ENCODE data around the gene RACGAP1. TPM values are rescaled to one million over a fixed set of nuclear protein-coding genes. Genes with fewer than 3 reads are reported as not detected.
A peak's percentile ranks its signal among the peaks of the same experiment; 100 is the strongest.

Gene RACGAP1
- total and polyA plus RNA-seq, 4 experiments from 2014 or later, result 8.5 to 14.7 (median 11.1) TPM

GRCh38 chr12:49970658-49971057, 54.6 kb downstream of the RACGAP1 start:
- Mint-ChIP-seq H3K27ac (no peak overlapping the region), H3K9me3 (no peaks in the 10 kb centered on the region), H3K27me3 (peaks cover 9 to 13% of the 10 kb centered on the region in 2 donors), H3K36me3 (no peaks in the 10 kb centered on the region), H3K4me3 (no peak overlapping the region), H3K4me1 (peaks cover 1 to 7% (median 4%) of the 10 kb centered on the region in 4 donors)
- H3K36me3 ChIP-seq (ENCODE audit: insufficient read depth, low read length), result no peaks in the 10 kb centered on the region
- intact Hi-C loops (cut with micrococcal nuclease), result no loop called here
- no peak overlapping the region for H3K4me3 ChIP-seq (ENCODE audit: low read length in 2 of 2)
- no peaks in the 10 kb centered on the region for H3K9me3 ChIP-seq (ENCODE audit: control insufficient read depth in 1 of 2, low read length in 2 of 2)
- H3K27me3 ChIP-seq (ENCODE audit: insufficient read depth, low read length), result peaks cover 9% of the 10 kb centered on the region
- H3K4me1 ChIP-seq (ENCODE audit: insufficient read depth, low read length), result peaks cover 10% of the 10 kb centered on the region
- POLR2A ChIA-PET (ENCODE audit: partially characterized antibody), result interaction anchor here (0.5 kb wide), 1 partner anchor 55 kb away, joined by 3 read pairs; the partner anchor contains the start of gene RACGAP1
- no peak for DNase-seq
- no peak overlapping the region for H3K27ac ChIP-seq (ENCODE audit: low read depth, low read length)
- CTCF ChIA-PET (ENCODE audit: partially characterized antibody), result no interaction called here

GRCh38 chr12:49969651-49970429, 55.5 kb downstream of the RACGAP1 start:
- no peaks in the 10 kb centered on the region for H3K36me3 ChIP-seq (ENCODE audit: insufficient read depth, low read length)
- no peak overlapping the region for H3K27ac ChIP-seq (ENCODE audit: low read depth, low read length)
- no peak for DNase-seq
- Mint-ChIP-seq H3K9me3 (no peaks in the 10 kb centered on the region), H3K4me3 (no peak overlapping the region), H3K36me3 (no peaks in the 10 kb centered on the region), H3K27ac (no peak overlapping the region), H3K4me1 (peaks cover 1 to 7% (median 4%) of the 10 kb centered on the region in 4 donors), H3K27me3 (peaks cover 11 to 16% of the 10 kb centered on the region in 2 donors)
- H3K27me3 ChIP-seq (ENCODE audit: insufficient read depth, low read length), result peaks cover 9% of the 10 kb centered on the region
- H3K4me3 ChIP-seq (ENCODE audit: low read length in 2 of 2), result no peak overlapping the region
- H3K9me3 ChIP-seq (ENCODE audit: control insufficient read depth in 1 of 2, low read length in 2 of 2), result no peaks in the 10 kb centered on the region
- ChIA-PET CTCF (ENCODE audit: partially characterized antibody) (interaction anchor here (3.5 to 6.2 kb wide), 5 partner anchors 11 to 89 kb away, joined by 17 to 75 read pairs (median 44); no protein-coding TSS in a partner anchor), POLR2A (ENCODE audit: partially characterized antibody) (no interaction called here)
- peaks cover 10% of the 10 kb centered on the region for H3K4me1 ChIP-seq (ENCODE audit: insufficient read depth, low read length)
- intact Hi-C loops (cut with micrococcal nuclease), result loop anchor here (10.0 kb wide), 1 partner anchor 215 kb away; no protein-coding TSS in a partner anchor

- H3K27ac Mint-ChIP-seq, result peak overlapping the region in 1 of 7 donors; percentile 16
- H3K9me3 Mint-ChIP-seq, result no peaks in the 10 kb centered on the region
- ChIA-PET CTCF (ENCODE audit: partially characterized antibody) (interaction anchor here (1.5 to 6.2 kb wide), 6 partner anchors 10 to 102 kb away, joined by 3 to 75 read pairs (median 38); no protein-coding TSS in a partner anchor), POLR2A (ENCODE audit: partially characterized antibody) (no interaction called here)
- Histone ChIP-seq H3K9me3 (ENCODE audit: control insufficient read depth in 1 of 2, low read length in 2 of 2) (no peaks in the 10 kb centered on the region), H3K4me1 (ENCODE audit: insufficient read depth, low read length) (peaks cover 10% of the 10 kb centered on the region), H3K4me3 (ENCODE audit: low read length in 2 of 2) (no peak overlapping the region), H3K27ac (ENCODE audit: low read depth, low read length) (no peak overlapping the region), H3K27me3 (ENCODE audit: insufficient read depth, low read length) (peaks cover 15% of the 10 kb centered on the region), H3K36me3 (ENCODE audit: insufficient read depth, low read length) (no peaks in the 10 kb centered on the region)
- no peak for DNase-seq
- H3K4me1 Mint-ChIP-seq, result peaks cover 1 to 7% (median 4%) of the 10 kb centered on the region in 4 donors
- peaks cover 15 to 24% of the 10 kb centered on the region in 2 donors for H3K27me3 Mint-ChIP-seq
- intact Hi-C loops (cut with micrococcal nuclease), result loop anchor here (10.0 kb wide), 1 partner anchor 216 kb away; no protein-coding TSS in a partner anchor
- no peak overlapping the region for H3K4me3 Mint-ChIP-seq
- H3K36me3 Mint-ChIP-seq, result no peaks in the 10 kb centered on the region
These were observed 56.3 kb downstream of the RACGAP1 start for GRCh38 chr12:49969027-49969426.

- no peak for DNase-seq
- intact Hi-C loops (cut with micrococcal nuclease), result loop anchor here (10.0 kb wide), 1 partner anchor 216 kb away; no protein-coding TSS in a partner anchor
- H3K4me3 Mint-ChIP-seq, result peak overlapping the region in 3 of 8 donors; percentile 30 to 44 (median 39)
- Histone ChIP-seq H3K4me1 (ENCODE audit: insufficient read depth, low read length) (peaks cover 10% of the 10 kb centered on the region), H3K9me3 (ENCODE audit: control insufficient read depth in 1 of 2, low read length in 2 of 2) (no peaks in the 10 kb centered on the region), H3K27me3 (ENCODE audit: insufficient read depth, low read length) (peaks cover 15% of the 10 kb centered on the region), H3K27ac (ENCODE audit: low read depth, low read length) (no peak overlapping the region), H3K36me3 (ENCODE audit: insufficient read depth, low read length) (no peaks in the 10 kb centered on the region), H3K4me3 (ENCODE audit: low read length in 2 of 2) (no peak overlapping the region)
- CTCF ChIA-PET (ENCODE audit: partially characterized antibody), result interaction anchor here (1.5 to 6.2 kb wide), 14 partner anchors 8 to 102 kb away, joined by 3 to 75 read pairs (median 17); no protein-coding TSS in a partner anchor
- POLR2A ChIA-PET (ENCODE audit: partially characterized antibody), result no interaction called here
- H3K4me1 Mint-ChIP-seq, result peaks cover 1 to 7% (median 4%) of the 10 kb centered on the region in 4 donors
- H3K27ac Mint-ChIP-seq, result peak overlapping the region in 1 of 7 donors; percentile 16
- peaks cover 15 to 29% of the 10 kb centered on the region in 2 donors for H3K27me3 Mint-ChIP-seq
- H3K9me3 Mint-ChIP-seq, result no peaks in the 10 kb centered on the region
- no peaks in the 10 kb centered on the region for H3K36me3 Mint-ChIP-seq
These were observed 56.8 kb downstream of the RACGAP1 start for GRCh38 chr12:49968471-49968870.

GRCh38 chr12:49967777-49968250, 57.5 kb downstream of the RACGAP1 start:
- H3K27ac Mint-ChIP-seq, result no peak overlapping the region
- no peak overlapping the region for H3K27ac ChIP-seq (ENCODE audit: low read depth, low read length)
- ChIA-PET CTCF (ENCODE audit: partially characterized antibody) (interaction anchor here (1.0 to 6.2 kb wide), 36 partner anchors 9 to 162 kb away, joined by 3 to 75 read pairs (median 6); partner anchors contain the start of genes AQP2 and RACGAP1), POLR2A (ENCODE audit: partially characterized antibody) (interaction anchor here (1.0 to 1.4 kb wide), 3 partner anchors 25 to 88 kb away, joined by 4 to 6 read pairs (median 4); partner anchors contain the start of gene RACGAP1)
- H3K4me1 Mint-ChIP-seq, result peaks cover 1 to 7% (median 4%) of the 10 kb centered on the region in 4 donors
- H3K36me3 ChIP-seq (ENCODE audit: insufficient read depth, low read length), result no peaks in the 10 kb centered on the region
- peaks cover 15% of the 10 kb centered on the region for H3K27me3 ChIP-seq (ENCODE audit: insufficient read depth, low read length)
- no peaks in the 10 kb centered on the region for H3K9me3 ChIP-seq (ENCODE audit: control insufficient read depth in 1 of 2, low read length in 2 of 2)
- peak overlapping the region; percentile 31 to 85 (median 76) for H3K4me3 Mint-ChIP-seq
- intact Hi-C loops (cut with micrococcal nuclease), result loop anchor here (1.0 to 10.0 kb wide), 3 partner anchors 102 to 217 kb away; no protein-coding TSS in a partner anchor
- peaks cover 16 to 35% of the 10 kb centered on the region in 2 donors for H3K27me3 Mint-ChIP-seq
- peak overlapping the region in 1 of 2 donors; percentile 47 for H3K4me3 ChIP-seq (ENCODE audit: low read length in 2 of 2)
- H3K4me1 ChIP-seq (ENCODE audit: insufficient read depth, low read length), result peaks cover 10% of the 10 kb centered on the region
- H3K36me3 Mint-ChIP-seq, result no peaks in the 10 kb centered on the region
- no peak for DNase-seq
- no peaks in the 10 kb centered on the region for H3K9me3 Mint-ChIP-seq

- Histone ChIP-seq H3K9me3 (ENCODE audit: control insufficient read depth in 1 of 2, low read length in 2 of 2) (no peaks in the 10 kb centered on the region), H3K27me3 (ENCODE audit: insufficient read depth, low read length) (peaks cover 15% of the 10 kb centered on the region), H3K4me3 (ENCODE audit: low read length in 2 of 2) (peak overlapping the region; percentile 47 to 63), H3K36me3 (ENCODE audit: insufficient read depth, low read length) (no peaks in the 10 kb centered on the region), H3K4me1 (ENCODE audit: insufficient read depth, low read length) (peaks cover 10% of the 10 kb centered on the region), H3K27ac (ENCODE audit: low read depth, low read length) (no peak overlapping the region)
- Mint-ChIP-seq H3K9me3 (no peaks in the 10 kb centered on the region), H3K27me3 (peaks cover 20 to 39% of the 10 kb centered on the region in 2 donors), H3K36me3 (no peaks in the 10 kb centered on the region), H3K27ac (peak overlapping the region in 2 of 7 donors; percentile 42 to 46), H3K4me3 (peak overlapping the region; percentile 51 to 85 (median 76)), H3K4me1 (peaks cover 1 to 11% (median 4%) of the 10 kb centered on the region in 4 donors)
- ChIA-PET CTCF (ENCODE audit: partially characterized antibody) (interaction anchor here (0.6 to 6.2 kb wide), 45 partner anchors 8 to 506 kb away, joined by 3 to 75 read pairs (median 5); partner anchors contain the start of genes AQP2 and RACGAP1), POLR2A (ENCODE audit: partially characterized antibody) (interaction anchor here (1.0 to 1.4 kb wide), 3 partner anchors 26 to 89 kb away, joined by 4 to 6 read pairs (median 4); partner anchors contain the start of gene RACGAP1)
- peak; percentile 88 to 93 (median 89) for DNase-seq
- intact Hi-C loops (cut with micrococcal nuclease), result loop anchor here (1.0 to 10.0 kb wide), 3 partner anchors 103 to 218 kb away; no protein-coding TSS in a partner anchor
These were observed 58.1 kb downstream of the RACGAP1 start for GRCh38 chr12:49967042-49967776.
